WTC11 (cell line): ENCODE measurements around the gene DNAH17. TPM values are rescaled to one million over a fixed set of nuclear protein-coding genes. Genes with fewer than 3 reads are reported as not detected.

ENCODE experiments used
- ATAC-seq: fragments of 200-7000 bp; cut with Tn5 transposase; 2 replicates; pipeline ENCODE4 v1.10.0; 2021; ENCODE audit warnings: mild to moderate bottlenecking, moderate library complexity
- CTCF ChIA-PET: fragments of 300-600 bp; sonication (Branson Sonifier 250); formaldehyde crosslinking; loops from one replicate; lab custom pipeline; 2021; ENCODE audit warnings: antibody characterized with exemption; lab: Charles Lee
- POLR2A ChIA-PET: fragments of 350-600 bp; sonication (Branson Sonifier 250); formaldehyde crosslinking; loops from one replicate; lab custom pipeline; 2021; ENCODE audit warnings: antibody characterized with exemption; lab: Charles Lee
- DNase-seq: peaks from one replicate; pipeline ENCODE4 v3.0.0; 2021; ENCODE audit warnings: low spot score
- H3K27ac Mint-ChIP-seq: 2 replicates; pipeline ENCODE4 v1.8.0; 2021; ENCODE audit warnings: mixed read lengths
- H3K27me3 Mint-ChIP-seq: 2 replicates; pipeline ENCODE4 v1.8.0; 2021; ENCODE audit warnings: low read depth, mild to moderate bottlenecking, moderate library complexity, mixed read lengths
- H3K36me3 Mint-ChIP-seq: 2 replicates; pipeline ENCODE4 v1.8.0; 2021; ENCODE audit warnings: mixed read lengths
- H3K4me1 Mint-ChIP-seq: 2 replicates; pipeline ENCODE4 v1.8.0; 2022; ENCODE audit warnings: mixed read lengths
- H3K4me3 Mint-ChIP-seq: 2 replicates; pipeline ENCODE4 v1.8.0; 2021; ENCODE audit warnings: mild to moderate bottlenecking, moderate library complexity, mixed read lengths
- H3K9me3 Mint-ChIP-seq: 2 replicates; pipeline ENCODE4 v1.8.0; 2021; ENCODE audit warnings: mixed read lengths
- CBFB ChIP-seq: sonication (generic); formaldehyde crosslinking; IDR thresholded peaks from 2 replicates; pipeline ENCODE4 v1.8.1; 2022; ENCODE audit warnings: mild to moderate bottlenecking, low read depth, missing genetic modification reagents
- CREM ChIP-seq: sonication (generic); formaldehyde crosslinking; IDR thresholded peaks from 2 replicates; pipeline ENCODE4 v1.8.1; 2022; ENCODE audit warnings: mild to moderate bottlenecking, missing genetic modification reagents, moderate library complexity
- CTCF ChIP-seq: fragments of 200-600 bp; IDR thresholded peaks from 2 replicates; pipeline ENCODE4 v1.8.0; 2022; ENCODE audit warnings: antibody characterized with exemption
- FOXJ3 ChIP-seq: sonication (generic); formaldehyde crosslinking; IDR thresholded peaks from 2 replicates; pipeline ENCODE4 v1.9.0; 2021; ENCODE audit warnings: missing genetic modification reagents, mild to moderate bottlenecking, borderline replicate concordance
- FOXK1 ChIP-seq: sonication (generic); formaldehyde crosslinking; IDR thresholded peaks from 2 replicates; pipeline ENCODE4 v1.8.0; 2022; ENCODE audit warnings: mild to moderate bottlenecking, moderate library complexity, missing genetic modification reagents
- FOXP1 ChIP-seq: sonication (generic); formaldehyde crosslinking; IDR thresholded peaks from 2 replicates; pipeline ENCODE4 v1.8.0; 2022; ENCODE audit warnings: missing genetic modification reagents, mild to moderate bottlenecking, moderate library complexity, borderline replicate concordance
- GABPB1 ChIP-seq: sonication (generic); formaldehyde crosslinking; IDR thresholded peaks from 2 replicates; pipeline ENCODE4 v1.8.1; 2023; ENCODE audit warnings: mild to moderate bottlenecking, missing genetic modification reagents
- GRHL2 ChIP-seq: fragments of 250-450 bp; sonication (Bioruptor Pico); IDR thresholded peaks from 2 replicates; pipeline ENCODE4 v1.8.0; 2022; ENCODE audit warnings: mild to moderate bottlenecking, moderate library complexity; ENCODE audit not compliant: insufficient replicate concordance, severe bottlenecking
- HMGXB4 ChIP-seq: sonication (generic); formaldehyde crosslinking; IDR thresholded peaks from 2 replicates; pipeline ENCODE4 v1.8.1; 2023; ENCODE audit warnings: mild to moderate bottlenecking, moderate library complexity, missing genetic modification reagents
- JAZF1 ChIP-seq: fragments of 250-450 bp; sonication (Bioruptor Pico); IDR thresholded peaks from 2 replicates; pipeline ENCODE4 v1.9.0; 2021; ENCODE audit warnings: moderate library complexity, mild to moderate bottlenecking, inconsistent platforms
- NFATC4 ChIP-seq: fragments of 250-450 bp; sonication (Bioruptor Pico); IDR thresholded peaks from 2 replicates; pipeline ENCODE4 v1.9.0; 2021; ENCODE audit warnings: mild to moderate bottlenecking
- NFYB ChIP-seq: sonication (generic); formaldehyde crosslinking; conservative IDR thresholded peaks from 2 replicates; pipeline ENCODE4 v1.8.0; 2022; ENCODE audit warnings: low read depth, missing genetic modification reagents
- SOX15 ChIP-seq: fragments of 250-450 bp; sonication (Bioruptor Pico); IDR thresholded peaks from 2 replicates; pipeline ENCODE4 v1.9.0; 2021; ENCODE audit warnings: mild to moderate bottlenecking
- SP1 ChIP-seq: sonication (generic); formaldehyde crosslinking; conservative IDR thresholded peaks from 2 replicates; pipeline ENCODE4 v1.8.1; 2022; ENCODE audit warnings: missing genetic modification reagents
- ZNF121 ChIP-seq: sonication (generic); formaldehyde crosslinking; IDR thresholded peaks from 2 replicates; pipeline ENCODE4 v1.8.0; 2023; ENCODE audit warnings: missing genetic modification reagents
- ZNF219 ChIP-seq: sonication (generic); formaldehyde crosslinking; IDR thresholded peaks from 2 replicates; pipeline ENCODE4 v1.8.0; 2023; ENCODE audit warnings: missing genetic modification reagents, mild to moderate bottlenecking, borderline replicate concordance
- ZNF396 ChIP-seq: fragments of 250-450 bp; sonication (Bioruptor Pico); IDR thresholded peaks from 2 replicates; pipeline ENCODE4 v1.8.0; 2021; ENCODE audit warnings: mild to moderate bottlenecking, moderate library complexity, borderline replicate concordance
- ZNF532 ChIP-seq: fragments of 250-450 bp; sonication (Bioruptor Pico); IDR thresholded peaks from 2 replicates; pipeline ENCODE4 v1.9.0; 2021; ENCODE audit warnings: mild to moderate bottlenecking, borderline replicate concordance
- total RNA-seq: library from RNA; stranded (reverse); gene quantifications from 3 replicates; pipeline ENCODE4 v1.2.3, GENCODE V29; 2021
- TF ChIP-seq, protein P1 (sequence below): fragments of 250-450 bp; sonication (Bioruptor Pico); IDR thresholded peaks from 2 replicates; pipeline ENCODE4 v1.9.0; 2021; ENCODE audit warnings: moderate library complexity, mild to moderate bottlenecking, inconsistent platforms, borderline replicate concordance
- TF ChIP-seq, protein P2 (sequence below): fragments of 250-450 bp; sonication (Bioruptor Pico); IDR thresholded peaks from 2 replicates; pipeline ENCODE4 v1.9.0; 2021; ENCODE audit warnings: mild to moderate bottlenecking

The DNAH17 gene
- total RNA-seq, 1 experiment from 2014 or later, result 0.87 TPM

GRCh38 chr17:78448356-78448993 is 128.7 kb downstream of the DNAH17 start:
- no peaks in the 10 kb centered on the region for H3K27me3 Mint-ChIP-seq
- no peaks in the 10 kb centered on the region for H3K4me1 Mint-ChIP-seq
- ChIA-PET CTCF (interaction anchor here (0.6 kb wide), 1 partner anchor 187 kb away, joined by 3 read pairs; no protein-coding TSS in a partner anchor), POLR2A (no interaction called here)
- H3K36me3 Mint-ChIP-seq, result peaks cover 5% of the 10 kb centered on the region; the same call in 1 of the 2 replicates
- DNase-seq (no peak), ATAC-seq (no peak)
- no peak overlapping the region for H3K4me3 Mint-ChIP-seq
- peaks cover 10% of the 10 kb centered on the region for H3K9me3 Mint-ChIP-seq
- TF ChIP-seq NFATC4 (CRISPR knock-in tag) (no peak), GRHL2 (no peak), GABPB1 (CRISPR knock-in tag) (no peak), CTCF (no peak), SP1 (CRISPR knock-in tag) (no peak), ZNF121 (CRISPR knock-in tag) (no peak), HMGXB4 (CRISPR knock-in tag) (no peak), CREM (CRISPR knock-in tag) (no peak), FOXJ3 (CRISPR knock-in tag) (no peak), ZNF532 (CRISPR knock-in tag) (no peak), SOX15 (CRISPR knock-in tag) (no peak), CBFB (CRISPR knock-in tag) (no peak), JAZF1 (no peak), FOXK1 (no peak), ZNF396 (no peak), ZNF219 (CRISPR knock-in tag) (no peak), FOXP1 (CRISPR knock-in tag) (no peak), NFYB (no peak)
- TF ChIP-seq, protein P1, sequence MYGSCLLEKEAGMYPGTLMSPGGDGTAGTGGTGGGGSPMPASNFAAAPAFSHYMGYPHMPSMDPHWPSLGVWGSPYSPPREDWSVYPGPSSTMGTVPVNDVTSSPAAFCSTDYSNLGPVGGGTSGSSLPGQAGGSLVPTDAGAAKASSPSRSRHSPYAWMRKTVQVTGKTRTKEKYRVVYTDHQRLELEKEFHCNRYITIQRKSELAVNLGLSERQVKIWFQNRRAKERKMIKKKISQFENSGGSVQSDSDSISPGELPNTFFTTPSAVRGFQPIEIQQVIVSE (CRISPR knock-in tag), result no peak
- TF ChIP-seq, protein P2, sequence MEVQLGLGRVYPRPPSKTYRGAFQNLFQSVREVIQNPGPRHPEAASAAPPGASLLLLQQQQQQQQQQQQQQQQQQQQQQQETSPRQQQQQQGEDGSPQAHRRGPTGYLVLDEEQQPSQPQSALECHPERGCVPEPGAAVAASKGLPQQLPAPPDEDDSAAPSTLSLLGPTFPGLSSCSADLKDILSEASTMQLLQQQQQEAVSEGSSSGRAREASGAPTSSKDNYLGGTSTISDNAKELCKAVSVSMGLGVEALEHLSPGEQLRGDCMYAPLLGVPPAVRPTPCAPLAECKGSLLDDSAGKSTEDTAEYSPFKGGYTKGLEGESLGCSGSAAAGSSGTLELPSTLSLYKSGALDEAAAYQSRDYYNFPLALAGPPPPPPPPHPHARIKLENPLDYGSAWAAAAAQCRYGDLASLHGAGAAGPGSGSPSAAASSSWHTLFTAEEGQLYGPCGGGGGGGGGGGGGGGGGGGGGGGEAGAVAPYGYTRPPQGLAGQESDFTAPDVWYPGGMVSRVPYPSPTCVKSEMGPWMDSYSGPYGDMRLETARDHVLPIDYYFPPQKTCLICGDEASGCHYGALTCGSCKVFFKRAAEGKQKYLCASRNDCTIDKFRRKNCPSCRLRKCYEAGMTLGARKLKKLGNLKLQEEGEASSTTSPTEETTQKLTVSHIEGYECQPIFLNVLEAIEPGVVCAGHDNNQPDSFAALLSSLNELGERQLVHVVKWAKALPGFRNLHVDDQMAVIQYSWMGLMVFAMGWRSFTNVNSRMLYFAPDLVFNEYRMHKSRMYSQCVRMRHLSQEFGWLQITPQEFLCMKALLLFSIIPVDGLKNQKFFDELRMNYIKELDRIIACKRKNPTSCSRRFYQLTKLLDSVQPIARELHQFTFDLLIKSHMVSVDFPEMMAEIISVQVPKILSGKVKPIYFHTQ (CRISPR knock-in tag), result no peak
- no peak overlapping the region for H3K27ac Mint-ChIP-seq
